Measurements from ENCODE around the gene USP32. TPM values are rescaled to one million over a fixed set of nuclear protein-coding genes. Genes with fewer than 3 reads are reported as not detected.

Gene USP32
- polyA plus RNA-seq, 2 donors, result 9.5 to 16.1 TPM

DNA sequence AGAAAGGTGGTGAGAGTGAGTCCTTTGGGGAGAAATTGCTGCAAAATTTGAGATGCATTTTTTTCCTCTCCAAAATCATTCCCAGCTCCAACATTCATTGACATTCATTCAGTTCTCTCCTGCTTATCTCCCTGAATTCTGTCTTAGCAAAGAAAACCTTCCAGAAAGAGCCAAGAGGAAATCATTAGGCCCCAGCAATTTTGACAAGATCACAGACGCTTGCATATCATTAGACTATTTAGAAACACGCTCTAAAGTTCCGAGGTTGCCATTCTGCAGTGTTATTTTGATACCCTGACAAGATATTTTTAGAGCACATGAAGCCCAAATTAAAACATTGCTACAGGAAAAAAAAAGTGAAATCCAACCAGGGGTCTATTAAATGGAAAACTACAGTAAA, 20.8 kb upstream of the USP32 start:
- no peaks in the 10 kb centered on the region for H3K27me3 ChIP-seq (ENCODE audit: control insufficient read depth in 1 of 2, insufficient read depth in 2 of 2, low read length in 2 of 2)
- H3K36me3 ChIP-seq (ENCODE audit: control insufficient read depth in 2 of 2, insufficient read depth in 2 of 2, low read length in 1 of 2), result no peaks in the 10 kb centered on the region
- 84 to 85% methylated on average over 3 of the region's 3 CpGs for WGBS, 2 donors
- H3K27ac ChIP-seq (ENCODE audit: low read depth in 2 of 2, low read length in 1 of 2), result no peak overlapping the region
- H3K4me3 ChIP-seq (ENCODE audit: low read depth in 1 of 2, low read length in 2 of 2), result no peak overlapping the region
- no peaks in the 10 kb centered on the region for H3K9me3 ChIP-seq (ENCODE audit: control insufficient read depth in 2 of 2, insufficient read depth in 1 of 2, low read depth in 1 of 2, low read length in 1 of 2)
- no peaks in the 10 kb centered on the region for H3K4me1 ChIP-seq (ENCODE audit: control insufficient read depth in 2 of 2, insufficient read depth in 2 of 2, low read length in 1 of 2)

DNA sequence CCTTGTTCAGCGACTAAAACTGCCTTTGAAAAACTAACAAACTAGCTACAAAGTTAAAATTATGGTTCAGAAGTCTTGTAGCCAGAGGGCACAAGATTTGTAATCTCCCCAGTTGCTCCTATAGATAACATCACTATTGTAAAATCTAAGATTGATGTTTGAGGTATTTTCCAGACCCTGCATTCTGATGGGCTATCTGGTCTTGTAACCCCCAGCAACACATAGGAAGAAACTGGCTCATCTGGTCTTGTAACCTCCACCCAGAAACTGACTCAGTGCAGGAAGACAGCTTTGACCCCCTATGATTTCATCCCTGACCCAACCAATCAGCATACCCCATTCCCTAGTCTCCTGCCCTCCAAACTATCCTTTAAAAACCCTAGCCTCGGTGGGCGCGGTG, 18.1 kb upstream of the USP32 start:
- Histone ChIP-seq H3K27ac (ENCODE audit: low read depth in 2 of 2, low read length in 1 of 2) (no peak overlapping the region), H3K4me3 (ENCODE audit: low read depth in 1 of 2, low read length in 2 of 2) (no peak overlapping the region), H3K27me3 (ENCODE audit: control insufficient read depth in 1 of 2, insufficient read depth in 2 of 2, low read length in 2 of 2) (no peaks in the 10 kb centered on the region), H3K4me1 (ENCODE audit: control insufficient read depth in 2 of 2, insufficient read depth in 2 of 2, low read length in 1 of 2) (no peaks in the 10 kb centered on the region), H3K36me3 (ENCODE audit: control insufficient read depth in 2 of 2, insufficient read depth in 2 of 2, low read length in 1 of 2) (no peaks in the 10 kb centered on the region), H3K9me3 (ENCODE audit: control insufficient read depth in 2 of 2, insufficient read depth in 1 of 2, low read depth in 1 of 2, low read length in 1 of 2) (no peaks in the 10 kb centered on the region)
- 93 to 96% methylated on average over 4 of the region's 4 CpGs for WGBS, 2 donors

GRCh38 chr17:60406887-60407286, 15.0 kb upstream of the USP32 start:
- 79 to 81% methylated on average over 3 of the region's 3 CpGs for WGBS, 2 donors
- no peaks in the 10 kb centered on the region for H3K36me3 ChIP-seq (ENCODE audit: control insufficient read depth in 2 of 2, insufficient read depth in 2 of 2, low read length in 1 of 2)
- H3K9me3 ChIP-seq (ENCODE audit: control insufficient read depth in 2 of 2, insufficient read depth in 1 of 2, low read depth in 1 of 2, low read length in 1 of 2), result no peaks in the 10 kb centered on the region
- no peaks in the 10 kb centered on the region for H3K4me1 ChIP-seq (ENCODE audit: control insufficient read depth in 2 of 2, insufficient read depth in 2 of 2, low read length in 1 of 2)
- no peak overlapping the region for H3K27ac ChIP-seq (ENCODE audit: low read depth in 2 of 2, low read length in 1 of 2)
- no peak overlapping the region for H3K4me3 ChIP-seq (ENCODE audit: low read depth in 1 of 2, low read length in 2 of 2)
- no peaks in the 10 kb centered on the region for H3K27me3 ChIP-seq (ENCODE audit: control insufficient read depth in 1 of 2, insufficient read depth in 2 of 2, low read length in 2 of 2)

DNA sequence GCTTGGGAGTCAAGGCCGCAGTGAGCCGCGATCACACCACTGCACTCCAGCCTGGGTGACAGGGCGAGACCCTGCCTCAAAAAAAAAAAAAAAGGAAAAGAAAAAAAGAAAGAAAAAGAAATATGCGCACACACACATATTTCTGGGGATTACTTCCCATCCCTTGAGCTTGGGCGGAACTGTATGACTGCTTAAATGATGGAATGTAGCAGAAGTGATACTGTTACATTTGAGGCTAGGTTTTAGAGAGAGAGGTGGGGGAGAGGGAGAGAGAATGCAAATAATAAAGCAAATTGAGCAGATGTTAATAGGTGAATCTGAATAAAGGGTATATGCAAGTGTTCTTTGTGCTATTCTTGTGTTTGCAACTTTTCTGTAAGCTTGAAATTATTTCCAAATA, 12.0 kb upstream of the USP32 start:
- no peaks in the 10 kb centered on the region for H3K9me3 ChIP-seq (ENCODE audit: control insufficient read depth in 2 of 2, insufficient read depth in 1 of 2, low read depth in 1 of 2, low read length in 1 of 2)
- no peaks in the 10 kb centered on the region for H3K4me1 ChIP-seq (ENCODE audit: control insufficient read depth in 2 of 2, insufficient read depth in 2 of 2, low read length in 1 of 2)
- no peak overlapping the region for H3K27ac ChIP-seq (ENCODE audit: low read depth in 2 of 2, low read length in 1 of 2)
- WGBS, 2 donors, result 84 to 90% methylated on average over 6 of the region's 6 CpGs
- H3K27me3 ChIP-seq (ENCODE audit: control insufficient read depth in 1 of 2, insufficient read depth in 2 of 2, low read length in 2 of 2), result no peaks in the 10 kb centered on the region
- no peaks in the 10 kb centered on the region for H3K36me3 ChIP-seq (ENCODE audit: control insufficient read depth in 2 of 2, insufficient read depth in 2 of 2, low read length in 1 of 2)
- no peak overlapping the region for H3K4me3 ChIP-seq (ENCODE audit: low read depth in 1 of 2, low read length in 2 of 2)

- Histone ChIP-seq H3K27me3 (ENCODE audit: control insufficient read depth in 1 of 2, insufficient read depth in 2 of 2, low read length in 2 of 2) (no peaks in the 10 kb centered on the region), H3K36me3 (ENCODE audit: control insufficient read depth in 2 of 2, insufficient read depth in 2 of 2, low read length in 1 of 2) (no peaks in the 10 kb centered on the region), H3K4me1 (ENCODE audit: control insufficient read depth in 2 of 2, insufficient read depth in 2 of 2, low read length in 1 of 2) (no peaks in the 10 kb centered on the region), H3K9me3 (ENCODE audit: control insufficient read depth in 2 of 2, insufficient read depth in 1 of 2, low read depth in 1 of 2, low read length in 1 of 2) (no peaks in the 10 kb centered on the region), H3K4me3 (ENCODE audit: low read depth in 1 of 2, low read length in 2 of 2) (no peak overlapping the region), H3K27ac (ENCODE audit: low read depth in 2 of 2, low read length in 1 of 2) (no peak overlapping the region)
- 77 to 83% methylated on average over 3 of the region's 3 CpGs for WGBS, 2 donors
These were observed 11.5 kb upstream of the USP32 start for GRCh38 chr17:60403523-60403810.

DNA sequence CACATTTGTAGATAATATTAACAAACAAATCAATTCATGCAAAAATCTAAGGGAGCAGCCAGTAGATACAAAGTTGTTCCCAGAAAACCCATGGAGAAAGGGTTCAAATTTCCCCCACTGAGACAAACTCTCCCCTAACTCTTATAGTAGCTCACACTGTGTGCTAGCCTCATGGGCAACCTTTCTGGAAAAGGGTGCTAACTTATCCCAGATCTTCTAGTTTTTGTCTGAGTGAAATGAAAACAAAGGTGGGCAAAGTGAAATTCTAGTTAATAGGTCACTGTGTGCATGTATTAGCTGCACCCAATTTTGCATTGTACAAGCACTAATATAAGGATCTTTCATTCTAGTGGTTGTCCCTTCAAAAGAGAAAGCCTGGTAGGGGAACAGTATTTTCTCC, 9.9 kb upstream of the USP32 start:
- Histone ChIP-seq H3K4me1 (ENCODE audit: control insufficient read depth in 2 of 2, insufficient read depth in 2 of 2, low read length in 1 of 2) (no peaks in the 10 kb centered on the region), H3K9me3 (ENCODE audit: control insufficient read depth in 2 of 2, insufficient read depth in 1 of 2, low read depth in 1 of 2, low read length in 1 of 2) (no peaks in the 10 kb centered on the region), H3K27ac (ENCODE audit: low read depth in 2 of 2, low read length in 1 of 2) (no peak overlapping the region), H3K4me3 (ENCODE audit: low read depth in 1 of 2, low read length in 2 of 2) (no peak overlapping the region), H3K27me3 (ENCODE audit: control insufficient read depth in 1 of 2, insufficient read depth in 2 of 2, low read length in 2 of 2) (no peaks in the 10 kb centered on the region), H3K36me3 (ENCODE audit: control insufficient read depth in 2 of 2, insufficient read depth in 2 of 2, low read length in 1 of 2) (no peaks in the 10 kb centered on the region)

DNA sequence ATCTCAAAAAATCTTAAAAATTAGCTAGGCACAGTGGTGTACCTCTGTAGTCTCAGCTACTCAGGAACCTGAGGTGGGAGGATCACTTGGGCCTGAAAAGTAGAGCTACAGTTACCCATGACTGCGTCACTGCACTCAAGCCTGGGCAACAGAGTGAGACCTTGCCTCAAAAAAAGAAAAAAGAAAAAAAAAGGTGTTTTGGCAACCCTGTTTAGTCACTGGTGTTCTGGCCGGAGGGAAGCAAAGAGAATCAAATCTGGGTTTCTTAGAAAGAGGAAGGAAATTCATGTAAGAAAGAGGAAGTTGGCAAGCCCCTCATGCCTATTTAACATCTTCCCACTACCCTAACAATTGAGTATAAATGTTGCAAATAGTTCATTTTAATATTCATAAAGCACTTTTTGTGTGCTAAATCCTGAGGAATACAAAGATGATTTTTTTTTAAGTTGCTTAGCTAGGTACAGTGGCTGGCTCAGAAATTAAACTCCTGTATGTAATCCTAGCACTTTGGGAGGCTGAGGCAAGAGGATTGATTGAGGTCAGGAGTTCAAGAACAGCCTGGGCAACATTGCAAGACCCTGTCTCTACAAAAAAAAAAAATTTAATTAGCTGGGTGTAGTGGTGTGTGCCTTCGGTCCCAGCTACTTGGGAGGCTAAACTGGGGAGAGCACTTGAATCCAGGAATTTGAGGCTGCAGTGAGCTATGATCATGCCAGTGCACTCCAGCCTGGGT, 6.5 kb upstream of the USP32 start:
- H3K9me3 ChIP-seq (ENCODE audit: control insufficient read depth in 2 of 2, insufficient read depth in 1 of 2, low read depth in 1 of 2, low read length in 1 of 2), result no peaks in the 10 kb centered on the region
- no peaks in the 10 kb centered on the region for H3K27me3 ChIP-seq (ENCODE audit: control insufficient read depth in 1 of 2, insufficient read depth in 2 of 2, low read length in 2 of 2)
- H3K27ac ChIP-seq (ENCODE audit: low read depth in 2 of 2, low read length in 1 of 2), result no peak overlapping the region
- no peak overlapping the region for H3K4me3 ChIP-seq (ENCODE audit: low read depth in 1 of 2, low read length in 2 of 2)
- 73 to 76% methylated on average over 3 of the region's 3 CpGs for WGBS, 2 donors
- H3K4me1 ChIP-seq (ENCODE audit: control insufficient read depth in 2 of 2, insufficient read depth in 2 of 2, low read length in 1 of 2), result no peaks in the 10 kb centered on the region
- no peaks in the 10 kb centered on the region for H3K36me3 ChIP-seq (ENCODE audit: control insufficient read depth in 2 of 2, insufficient read depth in 2 of 2, low read length in 1 of 2)

GRCh38 chr17:60396412-60396811, 4.5 kb upstream of the USP32 start:
- H3K36me3 ChIP-seq (ENCODE audit: control insufficient read depth in 2 of 2, insufficient read depth in 2 of 2, low read length in 1 of 2), result no peaks in the 10 kb centered on the region
- H3K9me3 ChIP-seq (ENCODE audit: control insufficient read depth in 2 of 2, insufficient read depth in 1 of 2, low read depth in 1 of 2, low read length in 1 of 2), result no peaks in the 10 kb centered on the region
- no peak overlapping the region for H3K4me3 ChIP-seq (ENCODE audit: low read depth in 1 of 2, low read length in 2 of 2)
- H3K27me3 ChIP-seq (ENCODE audit: control insufficient read depth in 1 of 2, insufficient read depth in 2 of 2, low read length in 2 of 2), result no peaks in the 10 kb centered on the region
- WGBS, 2 donors, result 76 to 80% methylated on average over 3 of the region's 3 CpGs
- no peaks in the 10 kb centered on the region for H3K4me1 ChIP-seq (ENCODE audit: control insufficient read depth in 2 of 2, insufficient read depth in 2 of 2, low read length in 1 of 2)
- no peak overlapping the region for H3K27ac ChIP-seq (ENCODE audit: low read depth in 2 of 2, low read length in 1 of 2)

GRCh38 chr17:60395508-60396065, 3.7 kb upstream of the USP32 start:
- Histone ChIP-seq H3K27ac (ENCODE audit: low read depth in 2 of 2, low read length in 1 of 2) (no peak overlapping the region), H3K36me3 (ENCODE audit: control insufficient read depth in 2 of 2, insufficient read depth in 2 of 2, low read length in 1 of 2) (no peaks in the 10 kb centered on the region), H3K4me1 (ENCODE audit: control insufficient read depth in 2 of 2, insufficient read depth in 2 of 2, low read length in 1 of 2) (peaks cover 0 to 2% of the 10 kb centered on the region in 2 donors), H3K4me3 (ENCODE audit: low read depth in 1 of 2, low read length in 2 of 2) (no peak overlapping the region), H3K27me3 (ENCODE audit: control insufficient read depth in 1 of 2, insufficient read depth in 2 of 2, low read length in 2 of 2) (no peaks in the 10 kb centered on the region), H3K9me3 (ENCODE audit: control insufficient read depth in 2 of 2, insufficient read depth in 1 of 2, low read depth in 1 of 2, low read length in 1 of 2) (no peaks in the 10 kb centered on the region)
- 77 to 79% methylated on average over 4 of the region's 4 CpGs for WGBS, 2 donors

Measured in esophagus (tissue), 2 donors.